Measurements from ENCODE around the gene HES4. TPM values are rescaled to one million over a fixed set of nuclear protein-coding genes. Genes with fewer than 3 reads are reported as not detected.
"Not testable (repeated sequence)": the region's sequence is repeated elsewhere in the genome, so short reads cannot be mapped to it uniquely, and the experiment has no call there.

Gene HES4
- total and polyA plus RNA-seq, 4 donors = 13.5 to 47.9 (median 27.1) TPM

- no peak for TF ChIP-seq CTCF (IDR thresholded peaks at IDR 0.05; ENCODE audit: control extremely low read depth, extremely low read depth)
- DNase-seq = no peak
- Histone ChIP-seq H3K9me3 (ENCODE audit: control insufficient read depth in 4 of 4, insufficient read depth in 3 of 4, low read length in 3 of 4) (no peaks in the 10 kb centered on the region), H3K36me3 (ENCODE audit: control insufficient read depth in 4 of 4, insufficient read depth in 4 of 4, low read length in 4 of 4) (no peaks in the 10 kb centered on the region), H3K27me3 (ENCODE audit: control insufficient read depth in 3 of 3, insufficient read depth in 3 of 3, low read length in 2 of 3) (no peaks in the 10 kb centered on the region), H3K4me3 (no peak overlapping the region), H3K9ac (ENCODE audit: insufficient read depth in 1 of 2, low read length in 2 of 2) (no peak overlapping the region), H3K4me1 (ENCODE audit: control insufficient read depth in 5 of 5, insufficient read depth in 5 of 5, low read length in 5 of 5) (peaks cover 0 to 19% (median 3%) of the 10 kb centered on the region in 5 donors), H3K27ac (ENCODE audit: low read depth in 1 of 2, low read length in 1 of 2) (peak overlapping the region in 1 of 2 donors; percentile 4)
- ATAC-seq (ENCODE audit: insufficient read depth, low FRiP score) = no peak
- 77 to 79% methylated on average over 20 of the region's 20 CpGs for WGBS, 2 donors
Measured at GRCh38 chr1:1014799-1015681, 15.1 kb upstream of the HES4 start.

DNA sequence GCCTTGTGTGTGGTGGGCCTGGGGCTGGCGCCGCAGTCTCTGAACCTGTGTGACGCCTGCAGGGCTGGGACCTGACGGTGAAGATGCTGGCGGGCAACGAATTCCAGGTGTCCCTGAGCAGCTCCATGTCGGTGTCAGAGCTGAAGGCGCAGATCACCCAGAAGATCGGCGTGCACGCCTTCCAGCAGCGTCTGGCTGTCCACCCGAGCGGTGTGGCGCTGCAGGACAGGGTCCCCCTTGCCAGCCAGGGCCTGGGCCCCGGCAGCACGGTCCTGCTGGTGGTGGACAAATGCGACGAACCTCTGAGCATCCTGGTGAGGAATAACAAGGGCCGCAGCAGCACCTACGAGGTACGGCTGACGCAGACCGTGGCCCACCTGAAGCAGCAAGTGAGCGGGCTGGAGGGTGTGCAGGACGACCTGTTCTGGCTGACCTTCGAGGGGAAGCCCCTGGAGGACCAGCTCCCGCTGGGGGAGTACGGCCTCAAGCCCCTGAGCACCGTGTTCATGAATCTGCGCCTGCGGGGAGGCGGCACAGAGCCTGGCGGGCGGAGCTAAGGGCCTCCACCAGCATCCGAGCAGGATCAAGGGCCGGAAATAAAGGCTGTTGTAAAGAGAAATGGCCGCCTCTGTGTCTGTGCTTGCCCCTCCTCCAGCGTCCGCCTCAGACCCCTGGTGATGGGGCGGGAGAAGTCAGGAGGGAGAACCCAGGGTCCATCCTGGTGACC is 14.2 kb upstream of the HES4 start:
- no peak for ATAC-seq (ENCODE audit: insufficient read depth, low FRiP score)
- Histone ChIP-seq H3K9me3 (ENCODE audit: control insufficient read depth in 4 of 4, insufficient read depth in 3 of 4, low read length in 3 of 4) (no peaks in the 10 kb centered on the region), H3K27ac (ENCODE audit: low read depth in 1 of 2, low read length in 1 of 2) (peak overlapping the region; percentile 46 to 95), H3K4me1 (ENCODE audit: control insufficient read depth in 5 of 5, insufficient read depth in 5 of 5, low read length in 5 of 5) (peaks cover 0 to 19% (median 3%) of the 10 kb centered on the region in 5 donors), H3K4me3 (peak overlapping the region; percentile 68), H3K9ac (ENCODE audit: insufficient read depth in 1 of 2, low read length in 2 of 2) (peak overlapping the region in 1 of 2 donors; percentile 73), H3K36me3 (ENCODE audit: control insufficient read depth in 4 of 4, insufficient read depth in 4 of 4, low read length in 4 of 4) (no peaks in the 10 kb centered on the region), H3K27me3 (ENCODE audit: control insufficient read depth in 3 of 3, insufficient read depth in 3 of 3, low read length in 2 of 3) (no peaks in the 10 kb centered on the region)
- peak; percentile 45 to 50 (median 49) for DNase-seq
- WGBS, 2 donors = 53 to 80% methylated on average over 41 of the region's 41 CpGs
- no peak for TF ChIP-seq CTCF (IDR thresholded peaks at IDR 0.05; ENCODE audit: control extremely low read depth, extremely low read depth)

DNA sequence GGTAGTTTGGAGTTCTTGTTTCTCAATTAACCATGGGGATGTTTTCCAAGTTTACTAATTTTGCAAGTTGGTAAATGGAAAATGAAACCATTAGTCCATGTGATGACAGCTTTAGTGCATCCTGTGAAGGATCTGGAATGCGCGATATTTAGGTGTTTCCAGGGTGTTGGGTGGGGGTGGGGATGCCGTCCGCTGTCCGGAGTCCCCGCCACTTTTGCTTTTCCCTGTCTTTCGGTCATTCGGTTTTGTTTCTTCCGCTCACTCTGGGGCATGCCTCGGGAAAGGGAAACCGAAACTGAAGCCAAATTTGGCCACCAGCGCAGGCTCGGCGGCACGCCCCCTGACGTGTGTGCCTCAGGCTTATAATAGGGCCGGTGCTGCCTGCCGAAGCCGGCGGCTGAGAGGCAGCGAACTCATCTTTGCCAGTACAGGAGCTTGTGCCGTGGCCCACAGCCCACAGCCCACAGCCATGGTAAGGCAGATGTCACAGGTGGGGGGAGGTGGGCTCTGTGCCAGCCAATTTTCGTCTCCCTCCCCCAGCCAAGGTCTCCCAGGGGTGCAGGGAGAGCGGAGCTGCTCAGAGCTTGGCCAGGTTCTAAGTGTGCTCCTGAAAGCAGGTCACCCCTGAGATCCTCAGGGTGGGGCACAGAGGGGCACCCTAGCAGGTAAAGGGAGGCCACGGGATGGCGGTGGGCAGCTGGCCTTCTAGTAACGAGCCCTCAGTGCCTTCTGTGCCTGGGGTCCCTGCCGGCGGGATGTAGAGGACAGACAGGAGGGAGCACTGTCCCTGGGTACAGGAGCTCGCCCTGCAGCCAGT is 13.4 kb upstream of the HES4 start, which contains the start of gene ISG15:
TSS of gene ISG15 (plus strand) at position 393 of the 817 bp plus-strand sequence. CDS start at position 470, 77 bp downstream.
- no peaks in the 10 kb centered on the region for H3K27me3 ChIP-seq (ENCODE audit: control insufficient read depth in 3 of 3, insufficient read depth in 3 of 3, low read length in 2 of 3)
- no peaks in the 10 kb centered on the region for H3K36me3 ChIP-seq (ENCODE audit: control insufficient read depth in 4 of 4, insufficient read depth in 4 of 4, low read length in 4 of 4)
- DNase-seq (peak; percentile 93 to 96 (median 96)), ATAC-seq (ENCODE audit: insufficient read depth, low FRiP score) (peak; percentile 92)
- TF ChIP-seq CTCF (IDR thresholded peaks at IDR 0.05; ENCODE audit: control extremely low read depth, extremely low read depth) = no peak
- peak within 1 kb of the TSS; percentile 68 for H3K4me3 ChIP-seq
- H3K9ac ChIP-seq (ENCODE audit: insufficient read depth in 1 of 2, low read length in 2 of 2) = peak within 1 kb of the TSS in 1 of 2 donors; percentile 96
- 2 to 6% methylated on average over 26 to 30 of the region's 30 CpGs for WGBS, 2 donors
- H3K27ac ChIP-seq (ENCODE audit: low read depth in 1 of 2, low read length in 1 of 2) = peak within 1 kb of the TSS; percentile 46 to 95
- H3K9me3 ChIP-seq (ENCODE audit: control insufficient read depth in 4 of 4, insufficient read depth in 3 of 4, low read length in 3 of 4) = no peaks in the 10 kb centered on the region
- H3K4me1 ChIP-seq (ENCODE audit: control insufficient read depth in 5 of 5, insufficient read depth in 5 of 5, low read length in 5 of 5) = peaks cover 0 to 16% (median 3%) of the 10 kb centered on the region in 5 donors

DNA sequence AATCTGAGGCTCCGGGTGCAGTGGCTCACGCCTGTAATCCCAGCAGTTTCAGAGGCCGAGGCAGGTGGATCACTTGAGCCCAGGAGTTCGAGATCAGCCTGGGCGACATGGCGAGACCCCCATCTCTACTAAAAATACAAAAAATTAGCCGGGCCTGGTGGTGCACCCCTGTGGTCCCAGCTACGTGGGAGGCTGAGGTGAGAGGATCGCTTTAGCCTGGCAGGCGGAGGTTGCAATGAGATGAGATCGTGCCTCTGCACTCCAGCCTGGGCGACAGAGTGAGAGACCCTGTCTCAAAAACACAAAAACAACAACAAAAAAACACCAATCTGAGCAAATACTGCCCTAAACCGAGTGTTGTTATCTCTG is 12.8 kb upstream of the HES4 start:
- not testable (repeated sequence) for ATAC-seq (ENCODE audit: insufficient read depth, low FRiP score); H3K36me3 ChIP-seq (ENCODE audit: control insufficient read depth in 4 of 4, insufficient read depth in 4 of 4, low read length in 4 of 4); DNase-seq; H3K4me3 ChIP-seq; H3K9me3 ChIP-seq (ENCODE audit: control insufficient read depth in 4 of 4, insufficient read depth in 3 of 4, low read length in 3 of 4); H3K27me3 ChIP-seq (ENCODE audit: control insufficient read depth in 3 of 3, insufficient read depth in 3 of 3, low read length in 2 of 3)
- Histone ChIP-seq H3K27ac (ENCODE audit: low read depth in 1 of 2, low read length in 1 of 2) (peak overlapping the region; percentile 46 to 76), H3K9ac (ENCODE audit: insufficient read depth in 1 of 2, low read length in 2 of 2) (peak overlapping the region in 1 of 2 donors; percentile 96), H3K4me1 (ENCODE audit: control insufficient read depth in 5 of 5, insufficient read depth in 5 of 5, low read length in 5 of 5) (peaks cover 0 to 16% (median 3%) of the 10 kb centered on the region in 5 donors)
- WGBS, 2 donors = 59 to 68% methylated on average over 13 of the region's 13 CpGs
